Fibroblast of skin of right quadriceps (primary cell): ENCODE measurements around the gene KATNIP.

ENCODE experiments used
- DNase-seq: peaks from one replicate; pipeline ENCODE4 v3.0.0-alpha.2; 2013

Gene KATNIP

DNA sequence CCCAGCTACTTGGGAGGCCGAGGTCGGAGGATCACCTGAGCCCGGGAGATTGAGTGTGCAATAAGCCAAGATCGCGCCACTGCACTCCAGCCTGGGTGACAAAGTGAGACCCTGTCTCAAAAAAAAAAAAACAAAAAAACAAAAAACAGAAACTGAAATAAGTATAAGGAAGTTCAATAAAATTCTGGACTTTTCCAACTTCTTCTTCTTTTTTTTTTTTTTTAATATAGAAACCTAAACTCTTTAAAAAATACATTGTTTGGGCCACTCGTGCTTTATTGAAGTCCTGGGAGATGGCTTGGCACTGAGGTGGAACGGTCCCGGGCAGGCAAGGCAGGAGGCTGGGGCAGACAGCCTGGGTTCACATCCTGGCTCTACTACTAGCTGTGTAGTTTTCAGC, 36.8 kb downstream of the KATNIP start:
- DNase-seq: no peak

DNA sequence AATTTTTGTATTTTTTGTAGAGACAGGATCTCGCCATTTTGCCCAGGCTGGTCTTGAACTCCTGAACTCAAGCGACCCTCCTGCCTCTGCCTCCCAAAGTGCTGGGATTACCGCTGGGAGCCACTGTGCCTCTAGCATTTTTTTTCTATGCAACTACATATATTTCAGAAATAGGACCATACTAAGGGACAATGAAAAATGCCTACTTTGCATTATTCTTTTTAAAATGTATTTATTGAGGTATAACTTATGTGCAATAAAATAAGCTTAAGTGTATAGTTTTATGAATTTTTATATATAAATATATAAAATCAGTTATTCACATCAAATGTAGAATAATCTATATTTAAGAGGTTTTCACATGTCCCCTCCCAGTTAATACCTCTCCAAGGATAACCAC, 38.1 kb downstream of the KATNIP start:
- no peak for DNase-seq

DNA sequence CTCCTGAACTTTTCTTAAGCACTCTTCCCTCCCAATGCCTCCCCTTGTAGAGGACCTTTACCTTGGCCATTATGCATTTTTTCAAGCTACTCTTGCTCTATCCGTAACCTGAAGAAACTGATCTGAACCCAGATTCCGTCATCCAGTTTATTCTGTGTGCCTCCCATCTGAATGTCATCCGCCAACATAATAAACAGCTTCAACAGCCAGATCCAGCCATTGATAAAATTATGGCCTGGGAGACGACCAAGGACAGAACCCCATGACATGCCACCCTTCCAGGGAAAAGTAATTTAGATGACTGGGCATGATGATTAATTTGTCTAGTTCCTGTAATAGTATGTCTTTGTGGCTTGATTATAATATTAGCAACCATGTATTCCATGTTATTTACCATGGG, 41.9 kb downstream of the KATNIP start:
- DNase-seq: no peak

DNA sequence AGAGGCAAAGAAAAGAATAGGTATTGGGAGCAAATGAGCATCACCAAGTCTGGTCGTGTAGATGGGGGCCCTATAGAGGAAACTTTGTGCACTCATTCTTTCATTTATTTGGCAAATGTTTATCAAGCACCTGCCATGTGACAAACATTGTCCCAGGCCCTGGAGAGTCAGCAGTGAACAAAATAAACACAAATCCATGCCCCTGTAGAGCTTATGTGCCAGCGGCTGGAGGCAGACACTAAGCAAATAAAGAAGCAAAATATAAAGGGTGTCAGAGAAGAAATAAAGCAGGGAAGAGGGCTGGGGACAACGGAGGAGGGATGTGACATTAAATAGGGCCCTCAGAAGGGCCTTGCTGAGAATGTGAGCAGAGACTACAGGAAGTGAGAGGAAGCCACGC, 45.5 kb downstream of the KATNIP start:
- no peak for DNase-seq

DNA sequence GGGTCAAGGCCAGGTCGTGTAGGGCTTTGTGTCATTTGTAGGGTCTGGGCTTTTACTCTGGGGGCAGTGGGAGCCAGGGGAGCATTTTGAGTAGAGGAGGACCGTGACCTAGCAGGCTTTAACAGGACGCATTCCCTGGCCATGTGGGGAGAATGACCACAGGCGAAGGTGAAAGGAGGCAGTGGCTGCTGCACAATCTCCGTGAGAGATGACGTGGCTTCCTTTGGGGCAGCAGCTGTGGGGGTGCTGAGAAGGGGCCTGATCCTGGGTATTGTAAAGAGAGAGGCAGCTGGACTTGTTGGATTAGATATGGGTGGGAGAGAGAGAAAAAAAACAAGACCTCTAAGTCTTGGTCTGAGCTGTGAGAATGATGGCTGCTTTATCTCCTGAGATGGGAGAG, 46.0 kb downstream of the KATNIP start:
- no peak for DNase-seq

DNA sequence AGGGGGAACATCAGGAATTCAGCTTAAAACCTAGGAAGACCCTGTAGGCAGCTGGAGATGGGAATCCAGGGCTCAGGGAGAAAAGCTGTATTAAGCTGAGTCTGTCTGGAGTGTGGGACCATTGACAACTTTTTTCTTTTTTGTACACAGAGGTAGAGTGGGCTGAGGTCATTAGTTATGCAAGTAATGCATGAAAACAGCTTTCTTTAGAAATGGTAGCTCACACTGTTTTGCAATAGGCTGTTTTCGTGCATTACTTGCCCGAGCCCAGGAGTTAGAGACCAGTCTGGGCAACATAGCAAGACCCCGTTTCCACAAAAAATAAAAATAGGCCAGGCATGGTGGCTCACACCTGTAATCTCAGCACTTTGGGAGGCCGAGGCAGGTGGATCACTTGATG, 46.5 kb downstream of the KATNIP start:
- DNase-seq: no peak

DNA sequence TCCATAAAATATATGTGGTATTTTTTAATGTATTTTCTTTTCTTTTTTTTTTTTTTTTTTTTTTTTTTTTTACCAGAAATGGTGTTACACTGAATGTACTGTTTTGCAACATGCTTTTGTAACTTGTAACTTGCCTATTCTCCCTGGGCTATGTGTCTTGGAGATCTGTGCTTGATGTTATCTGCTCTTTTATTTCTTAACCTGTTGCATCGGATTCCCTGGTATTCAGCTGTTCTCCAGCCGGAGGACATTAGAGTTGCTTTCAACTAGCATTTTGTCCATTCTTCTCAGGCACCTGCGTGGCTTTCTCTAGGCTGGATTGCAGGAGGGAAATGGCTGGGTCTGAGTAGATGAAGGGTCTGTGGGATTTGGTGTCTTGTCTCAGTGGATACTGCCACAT, 47.4 kb downstream of the KATNIP start:
- no peak for DNase-seq

DNA sequence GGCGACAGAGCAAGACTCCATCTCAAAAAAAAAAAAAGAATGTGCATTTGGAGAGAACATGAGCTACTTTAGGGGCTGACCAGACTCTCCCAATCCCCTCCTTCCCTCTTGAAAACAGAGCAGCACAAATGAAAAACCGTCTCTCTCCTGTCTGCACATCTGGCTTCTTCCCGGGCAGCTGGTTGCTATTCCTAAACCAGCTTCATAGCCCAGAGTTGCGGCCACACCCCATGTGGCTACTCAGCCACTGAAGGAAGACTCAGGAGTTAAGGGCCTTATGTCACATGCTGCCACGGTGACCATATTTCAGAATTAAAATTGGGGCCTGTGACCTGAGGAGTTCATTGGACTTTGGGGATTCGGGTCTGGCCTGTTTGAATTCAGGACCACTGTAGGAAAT, 48.3 kb downstream of the KATNIP start:
- no peak for DNase-seq

DNA sequence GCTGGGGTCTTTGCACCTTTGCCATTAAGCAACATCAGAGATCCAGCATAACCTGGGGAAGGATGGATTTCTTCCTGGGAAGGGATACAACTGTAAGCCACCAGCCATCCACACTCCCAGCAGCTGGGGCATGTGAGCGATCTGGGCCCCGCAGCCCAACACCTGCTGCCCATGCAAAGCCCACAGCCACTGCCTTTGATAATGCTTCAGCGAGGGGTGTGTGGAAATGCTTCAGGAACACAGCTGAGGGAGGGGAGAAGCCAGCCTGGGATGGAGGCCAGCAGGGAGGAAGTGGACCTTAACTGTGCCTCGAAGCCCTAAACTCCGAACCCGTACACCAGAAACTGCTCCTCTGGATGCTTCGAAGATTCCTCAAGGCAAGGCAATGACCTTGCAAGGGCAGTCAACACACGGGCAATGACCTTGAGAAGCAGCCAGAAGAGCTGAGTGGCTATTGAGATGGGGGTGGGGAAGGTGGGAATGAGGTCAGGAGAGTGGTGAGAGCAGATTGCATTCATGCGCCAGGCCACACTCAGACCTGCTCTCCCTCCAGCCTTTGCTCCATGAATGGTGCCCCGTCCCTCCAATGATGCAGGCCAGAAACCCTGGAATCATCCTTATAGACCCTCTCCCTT, 49.1 kb downstream of the KATNIP start:
- DNase-seq: no peak

DNA sequence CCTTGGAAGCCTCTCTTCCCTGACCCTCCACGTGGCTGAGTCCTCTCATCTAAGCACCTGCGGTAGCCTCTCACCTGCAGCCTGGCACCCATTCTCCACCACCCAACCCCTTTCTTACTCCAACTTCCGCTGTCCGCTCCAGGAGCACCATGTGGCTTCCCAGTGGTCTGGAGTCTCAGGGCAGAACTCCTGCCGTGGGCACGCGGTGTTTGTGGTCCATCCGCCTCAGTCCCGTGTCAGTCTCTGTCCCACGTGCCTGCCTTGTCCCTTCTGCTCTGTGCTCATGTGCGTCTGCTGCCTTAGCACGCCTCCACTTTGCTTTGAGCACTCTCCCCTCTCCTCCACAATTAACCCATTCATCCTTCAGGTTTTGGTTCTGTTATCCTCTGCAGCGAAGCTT, 49.7 kb downstream of the KATNIP start:
- no peak for DNase-seq
